ENCODE data around the gene METTL9. TPM values are rescaled to one million over a fixed set of nuclear protein-coding genes. Genes with fewer than 3 reads are reported as not detected.

Gene METTL9
- total and polyA plus RNA-seq, 7 donors = 56.0 to 155 (median 108) TPM

- no peak for DNase-seq
- 92 to 95% methylated on average over 9 of the region's 9 CpGs for WGBS, 2 donors
- H3K9me3 ChIP-seq = no peaks in the 10 kb centered on the region
- no peaks in the 10 kb centered on the region for H3K27me3 ChIP-seq
- no peak overlapping the region for H3K4me3 ChIP-seq
- no peaks in the 10 kb centered on the region for H3K36me3 ChIP-seq
- TF ChIP-seq CTCF (IDR thresholded peaks at IDR 0.05) (no peak), EP300 (IDR thresholded peaks at IDR 0.05) (no peak), POLR2A (IDR thresholded peaks at IDR 0.05) (no peak), POLR2AphosphoS5 (IDR thresholded peaks at IDR 0.05) (no peak)
- H3K4me1 ChIP-seq = no peaks in the 10 kb centered on the region
- H3K27ac ChIP-seq = no peak overlapping the region
- intact Hi-C loops (cut with DNase I) = no loop called here
Observed at GRCh38 chr16:21592191-21592590, 7.2 kb upstream of the METTL9 start.

DNA sequence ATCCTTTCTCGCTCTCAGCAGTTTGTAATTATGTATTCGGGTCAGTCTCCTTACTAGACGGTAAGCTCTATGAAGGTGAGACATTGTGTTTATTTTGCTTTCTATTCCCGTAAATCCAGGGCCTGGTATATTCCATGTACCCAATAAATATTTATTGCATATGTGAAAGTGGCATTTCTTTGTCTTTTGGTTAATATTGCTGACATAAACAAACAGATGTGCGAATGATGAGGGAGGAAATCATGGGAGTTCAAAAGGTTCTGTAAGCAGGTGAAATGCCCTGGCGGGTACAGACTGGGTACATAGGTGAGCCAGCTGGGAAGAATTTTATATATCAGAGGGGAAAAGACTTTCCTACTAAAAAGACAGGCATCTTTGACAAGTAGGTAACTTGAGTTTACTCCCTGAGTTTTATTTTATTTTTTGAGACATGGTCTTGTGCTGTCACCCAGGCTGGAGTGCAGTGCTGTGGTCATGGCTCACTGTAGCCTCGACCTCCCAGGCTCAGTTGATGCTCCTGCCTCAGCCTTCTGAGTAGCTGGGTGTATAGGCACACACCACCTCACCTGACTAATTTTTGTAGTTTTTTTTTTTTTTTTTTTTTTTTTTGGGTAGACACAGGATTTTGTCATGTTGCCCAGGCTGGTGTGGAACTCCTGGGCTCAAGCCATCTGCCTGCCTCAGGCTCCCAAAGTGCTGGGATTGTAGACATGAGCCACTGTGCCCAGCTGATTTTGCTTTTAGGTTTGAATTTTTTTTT, 5.7 kb upstream of the METTL9 start:
- TF ChIP-seq CTCF (IDR thresholded peaks at IDR 0.05) (no peak), POLR2AphosphoS5 (IDR thresholded peaks at IDR 0.05) (no peak), EP300 (IDR thresholded peaks at IDR 0.05) (no peak), POLR2A (IDR thresholded peaks at IDR 0.05) (no peak)

DNA sequence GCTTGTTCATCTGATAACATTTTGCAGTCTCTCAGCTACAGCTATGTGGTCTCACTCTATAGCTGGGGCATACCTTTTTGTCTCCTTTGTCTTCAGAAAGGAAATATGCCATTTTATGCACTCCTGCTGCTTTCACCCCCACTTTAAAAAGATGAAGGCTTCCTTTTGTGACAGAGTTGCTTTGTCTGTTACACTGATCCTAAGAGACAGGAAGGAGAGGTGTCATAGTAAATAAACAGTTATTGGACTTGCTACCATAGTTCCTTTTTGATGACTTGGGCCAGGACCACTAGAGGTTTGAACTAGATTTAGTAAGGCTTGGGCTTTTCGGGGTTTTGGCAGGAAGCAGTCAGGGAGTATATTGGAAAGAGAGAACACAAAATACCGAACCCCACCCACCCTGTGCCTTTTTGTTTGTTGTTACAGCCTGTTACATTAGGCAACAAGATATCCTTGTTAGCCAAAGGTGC, 1.8 kb upstream of the METTL9 start:
- 74 to 87% methylated on average over 2 of the region's 2 CpGs for WGBS, 2 donors
- no peak overlapping the region for H3K27ac ChIP-seq
- intact Hi-C loops (cut with DNase I) = loop anchor here (5.0 kb wide), 1 partner anchor 45 kb away; no protein-coding TSS in a partner anchor

More for the DNA sequence above, 5.7 kb upstream of the METTL9 start:
- intact Hi-C loops (cut with DNase I) = no loop called here
- H3K27me3 ChIP-seq = no peaks in the 10 kb centered on the region
- WGBS, 2 donors = 56 to 72% methylated on average over 7 of the region's 7 CpGs
- H3K9me3 ChIP-seq = no peaks in the 10 kb centered on the region
- H3K4me1 ChIP-seq = peaks cover 0 to 4% (median 2%) of the 10 kb centered on the region in 4 donors
- H3K36me3 ChIP-seq = no peaks in the 10 kb centered on the region
- H3K4me3 ChIP-seq = no peak overlapping the region
- no peak for DNase-seq
- H3K27ac ChIP-seq = no peak overlapping the region

DNA sequence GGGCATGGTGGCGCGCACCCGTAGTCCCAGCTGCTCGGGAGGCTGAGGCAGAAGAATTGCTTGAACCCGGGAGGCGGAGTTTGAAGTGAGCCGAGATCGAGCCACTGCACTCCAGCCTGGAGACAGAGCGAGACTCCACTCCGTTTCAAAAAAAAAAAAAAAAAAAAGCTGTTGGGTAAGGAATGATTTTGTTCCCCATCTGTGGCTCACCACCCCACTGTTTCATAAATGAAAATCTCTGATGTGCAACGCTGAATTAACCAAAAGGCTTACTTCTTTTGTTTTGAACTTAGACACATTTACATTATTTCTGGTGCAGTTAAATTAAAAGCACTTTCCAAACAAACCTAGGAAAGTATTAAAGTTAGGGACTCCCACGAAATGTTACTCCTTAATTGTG, 1.2 kb upstream of the METTL9 start:
- WGBS, 2 donors = 89 to 92% methylated on average over 12 of the region's 12 CpGs
- intact Hi-C loops (cut with DNase I) = loop anchor here (5.0 kb wide), 1 partner anchor 44 kb away; no protein-coding TSS in a partner anchor
- DNase-seq = no peak
- Histone ChIP-seq H3K4me1 (peaks cover 0 to 32% (median 18%) of the 10 kb centered on the region in 4 donors), H3K27me3 (no peaks in the 10 kb centered on the region), H3K4me3 (peak overlapping the region in 1 of 4 donors; percentile 92), H3K27ac (peak overlapping the region; percentile 93 to 97 (median 96)), H3K36me3 (no peaks in the 10 kb centered on the region), H3K9me3 (no peaks in the 10 kb centered on the region)
- TF ChIP-seq POLR2AphosphoS5 (IDR thresholded peaks at IDR 0.05) (no peak), CTCF (IDR thresholded peaks at IDR 0.05) (no peak), EP300 (IDR thresholded peaks at IDR 0.05) (no peak), POLR2A (IDR thresholded peaks at IDR 0.05) (no peak)

More for the DNA sequence above, 1.8 kb upstream of the METTL9 start:
- Histone ChIP-seq H3K9me3 (no peaks in the 10 kb centered on the region), H3K4me1 (peaks cover 0 to 30% (median 18%) of the 10 kb centered on the region in 4 donors), H3K27me3 (no peaks in the 10 kb centered on the region), H3K36me3 (no peaks in the 10 kb centered on the region), H3K4me3 (no peak overlapping the region)
- TF ChIP-seq EP300 (IDR thresholded peaks at IDR 0.05) (no peak), POLR2AphosphoS5 (IDR thresholded peaks at IDR 0.05) (no peak), CTCF (IDR thresholded peaks at IDR 0.05) (no peak), POLR2A (IDR thresholded peaks at IDR 0.05) (no peak)
- no peak for DNase-seq
